OCI-LY1 (cell line): ENCODE results near the gene SMIM1.

Source experiments
- H2AFZ ChIP-seq: fragments of 200-600 bp; sonication (generic), shearing (Covaris generic); 2 replicates; pipeline ENCODE4 v1.6.0; 2014; ENCODE audit warnings: antibody characterized with exemption, mild to moderate bottlenecking, low read length
- H3F3A ChIP-seq: fragments of 200-600 bp; sonication (generic), shearing (Covaris generic); 2 replicates; pipeline ENCODE4 v1.6.0; 2014; ENCODE audit warnings: mild to moderate bottlenecking, antibody characterized with exemption, low read length, moderate library complexity; ENCODE audit not compliant: insufficient read depth
- H3K27ac ChIP-seq: fragments of 200-600 bp; sonication (generic); 2 replicates; pipeline ENCODE4 v1.5.1; 2014; ENCODE audit warnings: low read length, mixed run types, mild to moderate bottlenecking, low read depth; ENCODE audit not compliant: poor library complexity, severe bottlenecking
- H3K27me3 ChIP-seq: fragments of 200-600 bp; sonication (generic); 2 replicates; pipeline ENCODE4 v1.6.0; 2014; ENCODE audit warnings: antibody characterized with exemption, mild to moderate bottlenecking, low read length, moderate library complexity; ENCODE audit not compliant: insufficient read depth
- H3K36me3 ChIP-seq: fragments of 200-600 bp; sonication (generic); 2 replicates; pipeline ENCODE4 v1.6.1; 2014; ENCODE audit warnings: mild to moderate bottlenecking, antibody characterized with exemption, low read length, moderate library complexity, mixed read lengths; ENCODE audit not compliant: insufficient read depth
- H3K4me1 ChIP-seq: fragments of 200-600 bp; sonication (generic); 2 replicates; pipeline ENCODE4 v1.5.1; 2014; ENCODE audit warnings: mild to moderate bottlenecking, low read length, moderate library complexity; ENCODE audit not compliant: insufficient read depth, severe bottlenecking
- H3K4me2 ChIP-seq: fragments of 200-600 bp; sonication (generic), shearing (Covaris generic); 2 replicates; pipeline ENCODE4 v1.6.1; 2014; ENCODE audit warnings: low read length
- H3K4me3 ChIP-seq: fragments of 200-600 bp; sonication (generic); 2 replicates; pipeline ENCODE4 v1.5.1; 2014; ENCODE audit warnings: low read length, low read depth, mild to moderate bottlenecking, mixed read lengths; ENCODE audit not compliant: poor library complexity, severe bottlenecking
- H3K79me2 ChIP-seq: fragments of 200-600 bp; shearing (Covaris generic); 2 replicates; pipeline ENCODE4 v1.6.1; 2016; ENCODE audit warnings: mixed run types, low read length, mixed read lengths; ENCODE audit not compliant: insufficient read depth
- H3K9ac ChIP-seq: fragments of 200-600 bp; sonication (generic), shearing (Covaris generic); 2 replicates; pipeline ENCODE4 v1.6.1; 2014; ENCODE audit warnings: mild to moderate bottlenecking, low read length, mixed read lengths
- H3K9me2 ChIP-seq: fragments of 200-600 bp; sonication (generic), shearing (Covaris generic); 2 replicates; pipeline ENCODE4 v1.6.1; 2014; ENCODE audit warnings: low read depth, mild to moderate bottlenecking, low read length, mixed read lengths
- H3K9me3 ChIP-seq: fragments of 200-600 bp; shearing (Covaris generic); 2 replicates; pipeline ENCODE4 v1.6.1; 2014; ENCODE audit warnings: low read length, mixed read lengths
- H4K20me1 ChIP-seq: fragments of 200-600 bp; sonication (generic), shearing (Covaris generic); 2 replicates; pipeline ENCODE4 v1.6.0; 2016; ENCODE audit warnings: mild to moderate bottlenecking, low read length; ENCODE audit not compliant: insufficient read depth
- CTCF ChIP-seq: fragments of 200-600 bp; sonication (generic), shearing (Covaris generic); IDR thresholded peaks from 2 replicates; pipeline ENCODE4 v1.5.1; 2017; ENCODE audit warnings: mild to moderate bottlenecking, antibody characterized with exemption, low read length, moderate library complexity, mixed read lengths
- EZH2 ChIP-seq: fragments of 200-600 bp; sonication (generic), shearing (Covaris generic); IDR thresholded peaks from 2 replicates; pipeline ENCODE4 v1.8.0; 2017; ENCODE audit warnings: borderline replicate concordance, mixed run types, mild to moderate bottlenecking, antibody characterized with exemption, low read length, moderate library complexity, mixed read lengths

Gene SMIM1

GRCh38 chr1:3734602-3735001, 37.9 kb upstream of the SMIM1 start:
- H3K9me3 ChIP-seq: no peaks in the 10 kb centered on the region

GRCh38 chr1:3735027-3735681, 37.4 kb upstream of the SMIM1 start:
- H3K9me2 ChIP-seq: no peaks in the 10 kb centered on the region
- H3K4me1 ChIP-seq: no peaks in the 10 kb centered on the region
- no peak overlapping the region for H3K27ac ChIP-seq
- no peak for TF ChIP-seq EZH2
- no peak for TF ChIP-seq CTCF
- peaks cover under 1% of the 10 kb centered on the region; the same call in 1 of the 2 replicates for H3K27me3 ChIP-seq
- no peaks in the 10 kb centered on the region for H3K9me3 ChIP-seq
- H3K79me2 ChIP-seq: no peaks in the 10 kb centered on the region
- no peaks in the 10 kb centered on the region for H4K20me1 ChIP-seq
- no peak overlapping the region for H3K4me2 ChIP-seq
- no peaks in the 10 kb centered on the region for H3F3A ChIP-seq
- H2AFZ ChIP-seq: no peak overlapping the region
- no peak overlapping the region for H3K9ac ChIP-seq
- peaks cover 36% of the 10 kb centered on the region for H3K36me3 ChIP-seq
- H3K4me3 ChIP-seq: no peak overlapping the region

More at GRCh38 chr1:3734602-3735001, 37.9 kb upstream of the SMIM1 start:
- Histone ChIP-seq H3K9me2 (no peaks in the 10 kb centered on the region), H2AFZ (no peak overlapping the region), H3K79me2 (no peaks in the 10 kb centered on the region), H3K4me3 (no peak overlapping the region), H3K4me2 (no peak overlapping the region), H3K9ac (no peak overlapping the region), H3K36me3 (peaks cover 31% of the 10 kb centered on the region), H3K27ac (no peak overlapping the region), H3K4me1 (no peaks in the 10 kb centered on the region), H3K27me3 (peaks cover 5% of the 10 kb centered on the region; the same call in 1 of the 2 replicates), H4K20me1 (no peaks in the 10 kb centered on the region), H3F3A (no peaks in the 10 kb centered on the region)
- TF ChIP-seq CTCF (no peak), EZH2 (no peak)

GRCh38 chr1:3735688-3736087, 36.9 kb upstream of the SMIM1 start:
- Histone ChIP-seq H3K9ac (no peak overlapping the region), H3F3A (no peaks in the 10 kb centered on the region), H3K79me2 (no peaks in the 10 kb centered on the region), H3K36me3 (peaks cover 36% of the 10 kb centered on the region), H3K4me3 (no peak overlapping the region), H3K4me2 (no peak overlapping the region), H3K9me2 (no peaks in the 10 kb centered on the region), H3K4me1 (no peaks in the 10 kb centered on the region), H4K20me1 (no peaks in the 10 kb centered on the region), H3K27me3 (no peaks in the 10 kb centered on the region; the same call in 1 of the 2 replicates), H3K27ac (no peak overlapping the region), H2AFZ (no peak overlapping the region), H3K9me3 (no peaks in the 10 kb centered on the region)
- TF ChIP-seq CTCF (no peak), EZH2 (no peak)
